MM.1S (cell line): ENCODE measurements around the gene TM4SF5.

ENCODE experiments used
- EZH2phosphoT487 ChIP-seq: fragments of 300-600 bp; sonication (generic); IDR thresholded peaks from 2 replicates; pipeline ENCODE4 v1.6.1; 2018; ENCODE audit warnings: antibody characterized with exemption, low read length
- TF ChIP-seq, protein P1 (sequence below): fragments of 300-600 bp; sonication (generic); IDR thresholded peaks from 2 replicates; pipeline ENCODE4 v1.5.1; 2016; ENCODE audit warnings: antibody characterized with exemption, low read length, mixed read lengths

DNA sequence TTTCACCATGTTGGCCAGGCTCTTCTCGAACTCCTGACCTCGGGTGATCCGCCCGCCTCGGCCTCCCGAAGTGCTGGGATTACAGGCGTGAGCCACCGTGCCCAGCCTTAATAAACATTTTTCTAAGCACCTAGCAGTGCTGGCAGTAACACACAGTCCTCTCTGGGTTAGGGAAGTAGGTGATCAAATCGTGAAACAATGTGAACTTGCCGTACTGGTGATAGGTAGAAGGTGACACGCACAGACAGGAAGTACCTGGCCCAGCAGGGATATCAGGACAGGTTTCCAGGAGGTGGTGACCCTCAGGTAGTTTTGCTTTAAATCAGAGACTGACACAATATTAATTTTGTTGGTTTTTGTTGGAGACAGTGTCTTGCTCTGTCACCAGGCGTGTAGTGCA lies 39.8 kb downstream of the TM4SF5 start:
- TF ChIP-seq, protein P1, sequence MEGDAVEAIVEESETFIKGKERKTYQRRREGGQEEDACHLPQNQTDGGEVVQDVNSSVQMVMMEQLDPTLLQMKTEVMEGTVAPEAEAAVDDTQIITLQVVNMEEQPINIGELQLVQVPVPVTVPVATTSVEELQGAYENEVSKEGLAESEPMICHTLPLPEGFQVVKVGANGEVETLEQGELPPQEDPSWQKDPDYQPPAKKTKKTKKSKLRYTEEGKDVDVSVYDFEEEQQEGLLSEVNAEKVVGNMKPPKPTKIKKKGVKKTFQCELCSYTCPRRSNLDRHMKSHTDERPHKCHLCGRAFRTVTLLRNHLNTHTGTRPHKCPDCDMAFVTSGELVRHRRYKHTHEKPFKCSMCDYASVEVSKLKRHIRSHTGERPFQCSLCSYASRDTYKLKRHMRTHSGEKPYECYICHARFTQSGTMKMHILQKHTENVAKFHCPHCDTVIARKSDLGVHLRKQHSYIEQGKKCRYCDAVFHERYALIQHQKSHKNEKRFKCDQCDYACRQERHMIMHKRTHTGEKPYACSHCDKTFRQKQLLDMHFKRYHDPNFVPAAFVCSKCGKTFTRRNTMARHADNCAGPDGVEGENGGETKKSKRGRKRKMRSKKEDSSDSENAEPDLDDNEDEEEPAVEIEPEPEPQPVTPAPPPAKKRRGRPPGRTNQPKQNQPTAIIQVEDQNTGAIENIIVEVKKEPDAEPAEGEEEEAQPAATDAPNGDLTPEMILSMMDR, result no peak
- TF ChIP-seq EZH2phosphoT487, result no peak
